Activated CD4-positive, CD25-positive, alpha-beta regulatory T cell treated with anti-CD3 and anti-CD28 coated beads, Interleukin-2, amount 50 U/mL, for 16 hours (primary cell): ENCODE measurements around the gene AGAP4.
"Not testable (repeated sequence)": the region's sequence is repeated elsewhere in the genome, so short reads cannot be mapped to it uniquely, and the experiment has no call there.

Experiments used
- DNase-seq: peaks from one replicate; pipeline ENCODE4 v3.0.0-alpha.2; 2020; ENCODE audit warnings: low read depth, low spot score

Gene AGAP4

GRCh38 chr10:45847400-45847799, at the start of gene AGAP4:
Gene AGAP4 (minus strand): TSS chr10:45847500. CDS start chr10:45847347, 153 bp downstream.
- not testable (repeated sequence) for DNase-seq

DNA sequence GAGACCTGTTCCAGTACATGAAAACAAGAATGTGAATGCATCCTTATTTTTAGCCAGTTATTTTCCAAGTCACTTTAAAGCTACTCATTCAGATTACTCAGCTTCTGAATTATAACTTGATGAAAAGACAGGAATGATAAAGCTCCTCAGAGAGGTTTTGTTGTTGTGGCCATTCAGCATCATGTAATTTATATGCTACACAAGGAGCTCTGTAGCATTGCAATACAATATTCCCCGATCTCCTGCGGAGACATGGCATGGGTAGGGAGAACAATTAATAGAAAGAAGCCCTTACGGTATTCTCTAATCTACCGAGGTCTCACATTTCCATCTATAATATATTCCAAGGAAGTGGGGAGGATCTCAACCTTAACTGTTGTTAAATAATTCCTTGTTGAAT, 43.4 kb upstream of the AGAP4 start:
- not testable (repeated sequence) for DNase-seq

GRCh38 chr10:45889539-45890230, 42.4 kb upstream of the AGAP4 start:
- not testable (repeated sequence) for DNase-seq

- not testable (repeated sequence) for DNase-seq
Observed at GRCh38 chr10:45882880-45883279, 35.6 kb upstream of the AGAP4 start.

- DNase-seq: not testable (repeated sequence)
Observed at GRCh38 chr10:45865404-45865803, 18.1 kb upstream of the AGAP4 start.

DNA sequence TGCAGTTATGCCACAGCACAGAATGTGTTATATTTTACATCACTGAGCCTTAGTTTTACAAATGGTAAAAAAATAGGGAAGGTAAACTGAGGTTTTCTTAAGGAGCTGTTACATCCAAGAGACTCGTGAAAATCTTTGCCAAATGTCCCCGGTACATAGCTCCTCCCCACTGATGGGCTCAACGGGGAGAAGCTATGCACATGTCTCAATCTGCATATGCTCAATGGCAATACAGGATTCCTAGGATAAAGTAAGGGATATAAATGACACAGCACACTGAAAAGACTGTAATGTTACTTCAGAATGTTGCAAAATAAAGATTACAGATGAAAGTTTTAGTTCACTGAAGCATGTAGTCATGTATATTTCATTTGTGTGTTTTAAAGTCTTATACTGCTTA, 17.0 kb upstream of the AGAP4 start:
- DNase-seq: not testable (repeated sequence)

GRCh38 chr10:45863632-45864031, 16.3 kb upstream of the AGAP4 start:
- DNase-seq: not testable (repeated sequence)

- not testable (repeated sequence) for DNase-seq
Observed at GRCh38 chr10:45857931-45858330, 10.6 kb upstream of the AGAP4 start.

GRCh38 chr10:45848467-45848866, 1.2 kb upstream of the AGAP4 start:
- not testable (repeated sequence) for DNase-seq

DNA sequence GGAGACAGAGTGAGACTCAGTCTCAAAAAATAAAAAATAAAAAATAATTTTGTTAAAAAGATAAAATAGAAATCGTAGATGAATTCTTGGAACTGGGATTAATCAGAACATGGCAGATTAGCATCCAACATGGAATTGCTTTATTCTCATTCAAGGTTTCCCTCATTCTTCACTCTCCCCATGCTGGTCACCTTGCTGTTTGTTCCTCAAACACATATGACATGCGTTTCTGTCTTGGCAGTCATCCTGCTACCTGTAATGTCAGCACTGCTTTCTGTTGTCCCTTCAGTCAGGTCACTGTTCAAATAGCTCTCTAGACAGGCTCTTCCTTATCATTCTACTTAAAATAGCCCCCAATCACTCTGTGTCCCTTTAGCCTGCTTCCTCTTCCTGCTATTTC, 24.4 kb downstream of the AGAP4 start:
- not testable (repeated sequence) for DNase-seq

DNA sequence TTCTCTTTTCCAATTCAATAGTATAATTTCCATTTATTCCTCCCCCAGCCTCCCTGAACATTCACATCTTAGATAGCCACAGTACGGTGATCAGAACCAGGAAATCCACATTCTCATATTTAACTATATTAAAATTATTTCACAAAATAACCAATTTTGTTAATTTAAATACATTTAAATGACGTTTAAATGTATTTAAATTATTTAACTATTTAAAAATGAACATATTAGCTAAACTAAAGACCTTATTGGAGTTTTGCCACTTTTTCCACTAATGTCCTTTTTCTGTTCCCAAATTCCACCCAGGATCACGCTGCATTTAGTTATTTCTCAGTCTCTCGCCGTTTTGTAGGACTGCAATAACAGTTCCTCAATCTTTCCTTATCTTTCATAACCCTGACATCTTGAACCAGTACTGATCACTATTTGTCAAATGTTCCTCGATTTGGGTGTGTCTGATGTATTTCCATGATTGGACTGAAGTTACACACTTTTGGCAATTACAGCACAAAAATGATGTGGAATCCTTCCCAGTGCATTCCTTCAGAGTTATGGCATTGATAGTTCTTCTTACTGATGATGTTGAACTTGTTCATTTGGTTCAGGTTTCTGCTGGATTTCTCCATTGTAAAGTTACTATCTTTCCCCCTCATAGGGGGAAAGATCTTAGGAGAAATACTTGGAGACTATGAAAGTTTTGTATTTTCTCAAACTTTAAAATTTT, 27.0 kb downstream of the AGAP4 start:
- DNase-seq: not testable (repeated sequence)

DNA sequence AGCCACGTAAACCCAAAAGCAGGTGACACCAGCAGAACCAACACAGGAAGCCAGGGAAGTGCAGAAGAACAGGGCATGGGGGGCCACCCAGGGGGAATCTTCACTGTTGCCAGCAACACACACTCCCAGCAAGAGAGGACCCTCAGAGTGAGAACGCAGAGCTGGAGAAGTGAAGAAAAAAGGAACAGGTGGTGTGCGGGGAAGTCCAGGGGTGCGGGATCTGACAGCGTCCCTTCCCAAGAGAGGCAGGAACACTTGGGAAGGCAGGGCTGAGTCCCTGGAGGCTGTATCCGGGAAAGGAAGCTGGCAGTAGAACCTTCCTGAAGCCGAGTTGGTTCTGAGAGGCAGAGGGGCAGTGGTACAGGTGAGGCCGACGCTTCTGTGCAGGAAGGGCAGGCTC, 27.7 kb downstream of the AGAP4 start:
- no peak for DNase-seq

GRCh38 chr10:45817912-45818311, 29.4 kb downstream of the AGAP4 start:
- no peak for DNase-seq

- DNase-seq: no peak
Observed at GRCh38 chr10:45817130-45817859, 30.0 kb downstream of the AGAP4 start.

- not testable (repeated sequence) for DNase-seq
Observed at GRCh38 chr10:45814146-45814545, 33.2 kb downstream of the AGAP4 start.

DNA sequence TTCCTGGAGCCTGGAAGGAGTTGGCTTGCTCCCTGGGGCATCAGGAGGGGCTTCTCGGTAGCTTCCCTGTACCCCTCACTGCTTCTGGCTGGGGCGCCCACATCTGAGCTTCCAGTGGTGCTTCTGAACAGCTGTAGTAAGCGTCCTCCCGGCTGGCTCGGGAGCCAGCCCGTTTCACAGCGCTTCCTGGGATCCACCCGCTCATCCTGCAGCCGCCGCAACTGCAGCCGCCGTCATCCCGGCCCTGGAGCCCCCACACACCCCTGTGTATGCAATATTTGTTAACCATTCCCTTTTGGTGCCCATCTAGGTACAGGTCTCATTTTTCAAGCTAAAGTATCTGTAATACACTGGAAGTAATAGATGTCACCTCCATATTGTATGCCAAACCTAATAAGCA, 34.3 kb downstream of the AGAP4 start:
- DNase-seq: not testable (repeated sequence)

DNA sequence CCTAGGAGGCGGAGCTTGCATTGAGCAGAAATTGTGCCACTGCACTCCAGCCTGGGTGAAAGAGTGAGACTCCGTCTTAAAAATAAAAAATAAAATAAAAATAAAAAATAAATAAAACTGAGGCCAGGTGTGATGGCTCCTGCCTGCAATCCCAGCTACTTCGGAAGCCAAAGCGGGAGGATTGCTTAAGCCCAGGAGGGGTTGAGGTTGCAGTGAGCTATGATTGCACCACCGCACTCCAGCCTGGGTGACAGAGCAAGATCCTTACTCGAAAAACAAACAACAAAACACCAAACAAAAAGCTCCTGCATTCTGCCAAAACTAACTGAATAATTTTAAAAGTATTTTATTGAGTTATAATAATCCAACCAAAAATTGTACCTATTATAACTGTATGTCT, 36.2 kb downstream of the AGAP4 start:
- no peak for DNase-seq

DNA sequence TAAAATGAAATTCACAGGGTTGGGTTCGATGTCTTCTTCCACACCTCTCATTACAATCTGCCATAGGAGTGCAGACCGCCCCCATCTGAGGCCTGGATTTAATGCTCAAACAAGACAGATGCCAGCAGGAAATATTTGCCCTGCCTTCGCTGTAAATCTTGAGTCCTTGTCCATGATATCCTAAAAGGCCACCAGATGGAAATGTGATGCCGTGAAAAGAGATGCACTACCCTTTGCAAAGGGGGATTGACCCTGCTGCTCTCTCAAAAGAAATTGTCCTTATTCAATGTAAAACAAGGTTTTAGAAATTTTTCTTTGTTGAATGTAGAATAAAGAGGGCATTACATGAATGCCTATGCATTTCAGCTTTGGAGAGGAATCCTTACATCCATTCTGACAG, 37.5 kb downstream of the AGAP4 start:
- DNase-seq: no peak

- DNase-seq: not testable (repeated sequence)
Observed at GRCh38 chr10:45804996-45805395, 42.3 kb downstream of the AGAP4 start.

- DNase-seq: not testable (repeated sequence)
Observed at GRCh38 chr10:45803060-45804010, 44.0 kb downstream of the AGAP4 start.

- not testable (repeated sequence) for DNase-seq
Observed at GRCh38 chr10:45794761-45795160, 52.5 kb downstream of the AGAP4 start.
